Mammary epithelial cell (primary cell): ENCODE results near the gene RNF141.

Source experiments
- CTCF ChIP-seq, 2 donors: IDR thresholded peaks in 1 of 2; conservative IDR thresholded peaks in 1 of 2; 2 replicates each; pipeline ENCODE4 v1.5.1; 2011 to 2012; ENCODE audit warnings: inconsistent platforms in 2 of 2, low read length in 2 of 2, mild to moderate bottlenecking in 2 of 2, control low read depth in 1 of 2, low read depth in 1 of 2; ENCODE audit not compliant: insufficient read depth in 1 of 2; ENCODE audit errors: extremely low read depth in 1 of 2
- EZH2 ChIP-seq: IDR thresholded peaks from 2 replicates; pipeline ENCODE4 v1.6.1; 2012; ENCODE audit warnings: low read length, inconsistent platforms, borderline replicate concordance

- TF ChIP-seq CTCF (conservative IDR thresholded peaks at IDR 0.05 in 1 of 2, IDR thresholded peaks at IDR 0.05 in 1 of 2; ENCODE audit: extremely low read depth in 1 of 2, insufficient read depth in 1 of 2, low read depth in 1 of 2, low read length in 2 of 2) (no peak), EZH2 (no peak)
Measured at GRCh38 chr11:10498022-10498400, 43.0 kb downstream of the RNF141 start.
